Measurements from ENCODE around the gene PXK.
"Not testable (repeated sequence)": the region's sequence is repeated elsewhere in the genome, so short reads cannot be mapped to it uniquely, and the experiment has no call there.

PXK gene

GRCh38 chr3:58332575-58333188, at the start of gene PXK:
Gene PXK, plus strand, starts transcription at chr3:58332892. Its CDS starts 97 bp downstream, at chr3:58332989.
- in situ Hi-C loops (cut with HindIII; ENCODE audit: low pct_ligation_motif_present, low pct_unique_long_range_greater_than_20kb, low sequenced_read_pairs) = no loop called here

GRCh38 chr3:58285334-58285733, 47.4 kb upstream of the PXK start:
- in situ Hi-C loops (cut with HindIII; ENCODE audit: low pct_ligation_motif_present, low pct_unique_long_range_greater_than_20kb, low sequenced_read_pairs) = no loop called here
- no peak for DNase-seq

More at GRCh38 chr3:58332575-58333188, at the start of gene PXK:
- DNase-seq = peak; percentile 67

DNA sequence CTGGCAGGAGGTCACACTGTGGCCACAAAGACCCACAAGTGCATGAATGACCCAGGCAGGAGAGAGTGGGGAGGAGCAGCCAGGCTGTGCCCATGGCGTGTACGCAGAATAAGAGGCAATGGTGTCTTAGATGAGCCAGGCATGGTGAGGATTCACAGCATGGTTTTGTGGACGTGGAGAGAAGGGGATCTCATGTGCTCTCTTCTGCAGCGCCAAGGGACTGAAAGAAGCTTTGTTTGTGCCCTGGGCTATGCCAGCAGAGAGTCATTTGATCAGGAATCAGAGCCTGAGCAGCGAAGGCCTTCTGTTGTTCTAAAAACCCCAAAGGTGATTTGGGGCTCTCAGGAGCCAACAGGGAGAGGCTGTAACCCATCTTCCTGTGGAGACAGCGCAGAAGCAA, 45.3 kb upstream of the PXK start:
- in situ Hi-C loops (cut with HindIII; ENCODE audit: low pct_ligation_motif_present, low pct_unique_long_range_greater_than_20kb, low sequenced_read_pairs) = no loop called here
- no peak for DNase-seq

GRCh38 chr3:58288011-58288728, 44.5 kb upstream of the PXK start:
- DNase-seq = no peak
- in situ Hi-C loops (cut with HindIII; ENCODE audit: low pct_ligation_motif_present, low pct_unique_long_range_greater_than_20kb, low sequenced_read_pairs) = no loop called here

GRCh38 chr3:58288964-58289613, 43.6 kb upstream of the PXK start:
- in situ Hi-C loops (cut with HindIII; ENCODE audit: low pct_ligation_motif_present, low pct_unique_long_range_greater_than_20kb, low sequenced_read_pairs); DNase-seq: not testable (repeated sequence)

GRCh38 chr3:58290446-58290845, 42.2 kb upstream of the PXK start:
- in situ Hi-C loops (cut with HindIII; ENCODE audit: low pct_ligation_motif_present, low pct_unique_long_range_greater_than_20kb, low sequenced_read_pairs) = not testable (repeated sequence)

DNA sequence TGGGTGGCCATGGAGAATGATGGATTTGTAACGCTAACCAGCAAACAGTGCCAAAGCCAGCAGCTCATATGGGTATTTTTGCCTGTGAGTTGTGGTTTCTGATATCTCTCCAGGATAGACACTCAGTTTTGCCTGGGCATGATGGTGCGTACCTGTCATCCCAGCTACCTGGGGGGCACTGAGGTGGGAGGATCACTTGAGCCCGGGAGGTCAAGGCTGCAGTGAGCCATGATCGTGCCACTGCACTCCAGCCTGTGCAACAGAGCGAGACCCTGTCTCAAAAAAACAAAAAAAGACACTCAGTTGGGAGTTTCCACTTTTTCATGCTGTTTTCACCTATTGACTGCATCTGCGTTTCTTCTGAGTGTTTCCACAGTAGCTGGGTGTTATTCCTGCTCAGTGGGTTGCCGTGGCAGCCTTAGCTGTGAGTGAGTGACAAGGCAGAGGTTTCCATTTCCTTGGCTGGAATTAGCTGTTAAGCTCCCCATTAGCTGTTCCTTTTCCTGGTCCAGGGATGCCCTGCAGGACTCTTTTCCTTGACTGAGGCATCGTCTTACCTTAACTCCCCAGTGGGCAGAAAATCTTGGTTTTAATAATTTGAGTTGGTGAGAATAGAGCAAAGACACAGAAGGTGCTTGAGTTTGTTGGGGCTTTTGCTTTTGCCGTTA, 40.9 kb upstream of the PXK start:
- in situ Hi-C loops (cut with HindIII; ENCODE audit: low pct_ligation_motif_present, low pct_unique_long_range_greater_than_20kb, low sequenced_read_pairs) = no loop called here
- no peak for DNase-seq

More at GRCh38 chr3:58290446-58290845, 42.2 kb upstream of the PXK start:
- DNase-seq = not testable (repeated sequence)

DNA sequence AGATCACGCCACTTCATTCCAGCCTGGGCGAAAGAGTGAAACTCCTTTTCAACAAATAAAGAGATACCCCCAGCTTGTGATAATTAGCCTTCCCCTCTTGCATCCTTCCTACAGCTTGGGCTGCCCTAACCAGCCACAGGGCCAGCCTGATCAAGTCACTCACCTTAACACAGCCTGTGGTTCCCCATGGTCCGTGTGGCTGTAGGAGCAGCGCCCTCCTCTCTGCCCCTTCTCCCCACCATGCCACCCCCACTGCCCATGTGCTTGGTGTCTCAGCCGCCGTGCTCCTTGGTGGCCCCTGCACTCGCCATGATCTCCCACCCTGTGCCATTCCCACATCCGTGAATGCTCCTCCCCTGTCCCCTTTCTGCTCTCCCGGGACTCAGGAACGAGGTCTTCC, 39.8 kb upstream of the PXK start:
- in situ Hi-C loops (cut with HindIII; ENCODE audit: low pct_ligation_motif_present, low pct_unique_long_range_greater_than_20kb, low sequenced_read_pairs) = no loop called here
- no peak for DNase-seq

GRCh38 chr3:58293516-58293915, 39.2 kb upstream of the PXK start:
- in situ Hi-C loops (cut with HindIII; ENCODE audit: low pct_ligation_motif_present, low pct_unique_long_range_greater_than_20kb, low sequenced_read_pairs) = no loop called here
- DNase-seq = no peak

DNA sequence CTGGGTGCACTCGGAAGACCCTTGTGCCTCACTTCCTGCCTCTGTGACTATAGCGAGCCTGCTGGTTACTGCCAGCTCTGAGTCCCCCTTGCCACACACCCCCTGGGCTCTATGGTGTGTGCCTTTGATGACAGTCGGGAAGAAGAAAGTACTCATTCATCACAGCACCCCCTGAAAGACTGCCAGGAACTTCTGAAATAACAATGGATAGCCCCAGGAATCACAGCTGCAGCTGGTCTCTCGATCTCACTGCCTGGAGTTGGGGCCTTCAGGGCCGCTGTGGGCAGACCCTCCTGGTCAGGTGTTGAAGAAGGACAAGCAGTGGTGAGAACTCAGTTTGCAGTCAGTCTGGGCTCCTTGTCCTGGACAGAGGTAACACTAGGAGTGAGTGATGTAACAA, 36.4 kb upstream of the PXK start:
- DNase-seq = no peak
- in situ Hi-C loops (cut with HindIII; ENCODE audit: low pct_ligation_motif_present, low pct_unique_long_range_greater_than_20kb, low sequenced_read_pairs) = no loop called here

GRCh38 chr3:58296843-58297242, 35.8 kb upstream of the PXK start:
- in situ Hi-C loops (cut with HindIII; ENCODE audit: low pct_ligation_motif_present, low pct_unique_long_range_greater_than_20kb, low sequenced_read_pairs) = no loop called here
- DNase-seq = no peak

DNA sequence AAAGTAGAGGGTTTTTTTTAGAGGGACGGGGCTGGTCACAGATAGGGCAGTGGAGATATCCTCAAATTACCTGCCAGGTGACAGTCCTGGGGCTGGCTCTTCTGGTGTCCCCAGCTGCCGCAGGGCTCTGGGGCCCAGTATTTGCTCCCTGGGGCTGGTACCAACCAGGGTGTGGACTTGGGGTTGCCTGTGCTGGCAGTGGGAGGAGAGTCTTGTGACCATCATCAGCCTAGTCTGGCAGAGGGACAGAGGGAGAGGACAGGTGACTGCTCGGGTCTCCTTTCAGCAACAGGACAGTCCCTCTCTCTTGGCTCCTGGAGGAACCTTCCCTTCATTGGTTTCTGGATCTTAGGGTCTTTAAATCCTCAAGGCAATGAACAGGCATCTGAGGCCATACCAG, 34.5 kb upstream of the PXK start:
- in situ Hi-C loops (cut with HindIII; ENCODE audit: low pct_ligation_motif_present, low pct_unique_long_range_greater_than_20kb, low sequenced_read_pairs) = no loop called here
- DNase-seq = no peak

- DNase-seq = no peak
- in situ Hi-C loops (cut with HindIII; ENCODE audit: low pct_ligation_motif_present, low pct_unique_long_range_greater_than_20kb, low sequenced_read_pairs) = no loop called here
These were observed 33.6 kb upstream of the PXK start for GRCh38 chr3:58299075-58299474.

- in situ Hi-C loops (cut with HindIII; ENCODE audit: low pct_ligation_motif_present, low pct_unique_long_range_greater_than_20kb, low sequenced_read_pairs) = no loop called here
- DNase-seq = peak; percentile 39
These were observed 32.7 kb upstream of the PXK start for GRCh38 chr3:58299839-58300516.

DNA sequence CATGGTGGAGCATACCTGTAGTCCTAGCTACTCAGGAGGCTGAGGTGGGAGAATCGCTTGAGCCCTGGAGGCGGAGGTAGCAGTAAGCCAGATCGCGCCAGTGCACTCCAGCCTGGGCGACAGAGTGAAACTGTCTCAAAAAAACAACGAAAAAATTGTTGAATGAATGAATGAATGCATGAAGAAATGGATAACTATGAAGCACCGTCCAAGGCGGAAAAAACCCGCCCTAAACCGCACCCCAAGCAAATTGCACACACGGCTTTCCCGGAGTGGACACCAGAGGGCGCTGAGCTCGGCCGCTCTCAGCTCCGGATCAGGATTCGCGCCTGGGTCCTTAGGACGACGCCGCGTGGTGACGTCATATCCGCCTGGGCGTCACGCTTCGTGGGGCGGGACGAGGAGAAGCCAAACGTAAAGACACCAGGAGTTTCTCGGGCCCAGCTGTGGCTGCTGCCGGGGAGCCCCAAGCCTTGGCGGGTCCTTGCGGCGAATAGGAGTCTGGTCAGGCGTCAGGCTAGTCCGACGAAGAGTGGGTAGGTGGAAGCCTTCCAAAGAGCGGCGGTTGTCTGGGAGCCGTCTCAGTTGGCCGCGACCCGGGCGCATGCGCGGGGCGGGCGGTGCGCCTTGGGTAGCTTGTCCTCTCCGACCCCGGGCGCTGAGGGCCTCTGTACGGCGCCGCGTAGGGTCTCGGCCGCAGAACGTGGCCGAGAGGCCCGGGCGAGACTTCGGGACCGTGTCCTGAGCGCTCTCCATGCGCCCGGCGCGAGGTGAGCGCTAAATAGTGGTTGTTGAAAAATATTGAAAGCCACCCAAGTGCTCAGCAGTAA, 26.6 kb upstream of the PXK start, which contains the start of the genes HTD2 and RPP14:
TSS of gene HTD2 (plus strand) at position 639 of the 830 bp plus-strand sequence. CDS start 11,094 bp downstream, outside the sequence.
TSS of gene RPP14 (plus strand) at position 364 of the 830 bp plus-strand sequence. CDS start 4,085 bp downstream, outside the sequence.
- peak; percentile 94 for DNase-seq
- in situ Hi-C loops (cut with HindIII; ENCODE audit: low pct_ligation_motif_present, low pct_unique_long_range_greater_than_20kb, low sequenced_read_pairs) = no loop called here

DNA sequence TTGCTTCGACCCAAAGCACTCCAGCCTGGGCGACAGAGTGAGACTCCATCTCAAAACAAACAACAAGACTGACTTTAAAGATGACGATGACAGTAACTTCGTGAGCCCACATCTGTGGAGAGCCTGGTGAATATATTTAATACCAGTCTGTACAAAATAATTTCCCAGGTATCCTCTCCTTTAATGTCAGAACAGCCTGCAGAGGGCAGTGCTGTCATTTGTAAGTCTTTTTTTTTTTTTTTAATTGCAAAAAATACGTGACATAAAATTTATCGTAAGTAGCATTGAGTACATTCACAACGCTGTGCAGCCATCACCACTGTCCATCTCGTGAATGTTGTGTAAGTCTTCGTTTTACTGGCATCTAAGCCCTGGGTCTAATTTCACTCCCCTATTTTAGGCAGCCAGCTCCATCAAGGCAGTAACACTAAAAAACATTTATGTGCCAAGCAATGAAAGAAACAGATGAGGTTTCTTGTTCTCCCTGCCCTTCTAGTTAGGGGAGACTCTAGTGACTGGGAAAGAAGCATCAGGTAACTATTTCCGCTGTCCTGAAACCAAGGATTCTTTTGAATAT, 25.0 kb upstream of the PXK start:
- peak; percentile 65 for DNase-seq
- in situ Hi-C loops (cut with HindIII; ENCODE audit: low pct_ligation_motif_present, low pct_unique_long_range_greater_than_20kb, low sequenced_read_pairs) = no loop called here

GRCh38 chr3:58308728-58309127, 24.0 kb upstream of the PXK start:
- DNase-seq = no peak
- in situ Hi-C loops (cut with HindIII; ENCODE audit: low pct_ligation_motif_present, low pct_unique_long_range_greater_than_20kb, low sequenced_read_pairs) = no loop called here

Measured in ACHN (cell line).